Stimulated activated CD8-positive, alpha-beta memory T cell treated with anti-CD3 and anti-CD28 coated beads, Interleukin-2, amount 100 ng/mL, for 48 hours (primary cell): ENCODE results near the gene CR1.
"Not testable (repeated sequence)": the region's sequence is repeated elsewhere in the genome, so short reads cannot be mapped to it uniquely, and the experiment has no call there.

ENCODE experiments used
- DNase-seq, 2 donors: peaks; one replicate each; pipeline ENCODE4 v3.0.0-alpha.2; 2020; ENCODE audit warnings: low read depth in 2 of 2

The CR1 gene

DNA sequence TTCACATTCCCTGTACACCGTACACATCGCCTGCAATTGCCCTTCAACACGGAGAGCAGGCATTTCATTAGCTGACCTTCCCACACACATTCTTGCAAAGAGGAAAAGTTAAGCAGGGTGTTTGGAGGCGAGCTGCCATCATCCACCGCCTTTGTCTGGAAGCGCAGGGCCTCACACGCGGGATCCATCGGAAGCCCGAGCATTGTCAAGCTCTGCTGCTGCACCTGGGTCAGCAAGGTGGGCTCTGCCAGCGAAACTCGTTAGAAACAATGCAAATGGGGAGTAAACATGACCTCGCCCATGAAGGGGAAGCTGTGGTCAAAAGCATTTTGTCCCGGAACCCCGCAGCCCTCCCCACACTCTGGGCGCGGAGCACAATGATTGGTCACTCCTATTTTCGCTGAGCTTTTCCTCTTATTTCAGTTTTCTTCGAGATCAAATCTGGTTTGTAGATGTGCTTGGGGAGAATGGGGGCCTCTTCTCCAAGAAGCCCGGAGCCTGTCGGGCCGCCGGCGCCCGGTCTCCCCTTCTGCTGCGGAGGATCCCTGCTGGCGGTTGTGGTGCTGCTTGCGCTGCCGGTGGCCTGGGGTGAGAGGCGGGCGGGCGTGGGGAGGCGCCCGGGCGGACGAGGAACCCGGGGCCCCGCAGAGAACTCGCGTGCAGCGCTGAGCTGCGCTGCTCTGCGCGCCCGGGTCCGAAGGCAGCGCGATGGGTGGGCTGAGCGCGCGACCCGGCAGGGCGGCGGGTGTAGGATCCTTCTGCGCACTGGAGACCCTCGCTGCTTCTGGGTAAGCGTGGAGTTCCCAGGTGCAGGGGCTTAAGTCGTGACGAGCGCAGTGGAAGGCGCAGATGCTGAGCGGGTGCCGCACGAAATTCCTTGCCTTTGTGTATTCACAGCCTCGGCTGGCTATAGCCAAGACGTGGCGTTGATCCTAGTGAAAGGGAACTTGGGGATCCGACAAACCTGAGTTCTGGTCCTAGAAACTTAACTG lies at the start of gene CR1:
Gene CR1, plus strand, starts transcription at position 357 of the 992 bp plus-strand sequence. Its CDS starts 111 bp downstream, at position 468.
- peak; percentile 13 to 20 for DNase-seq

DNA sequence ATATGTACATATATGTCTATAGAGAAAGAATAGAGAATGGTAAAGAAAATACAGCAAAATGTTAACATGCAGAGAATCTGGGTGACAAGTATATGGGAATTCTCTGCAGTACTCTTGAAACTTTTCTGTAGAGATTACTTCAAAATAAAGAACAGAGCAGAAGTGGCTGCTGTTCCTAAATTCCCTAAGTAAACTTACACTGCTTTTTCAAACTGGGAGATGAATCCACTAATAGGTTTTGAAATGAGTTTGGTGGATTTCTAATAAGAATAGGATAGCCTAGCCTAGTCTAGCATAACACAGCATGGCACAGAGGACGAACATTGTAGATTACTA lies 42.3 kb upstream of the CR1 start:
- DNase-seq, result no peak

DNA sequence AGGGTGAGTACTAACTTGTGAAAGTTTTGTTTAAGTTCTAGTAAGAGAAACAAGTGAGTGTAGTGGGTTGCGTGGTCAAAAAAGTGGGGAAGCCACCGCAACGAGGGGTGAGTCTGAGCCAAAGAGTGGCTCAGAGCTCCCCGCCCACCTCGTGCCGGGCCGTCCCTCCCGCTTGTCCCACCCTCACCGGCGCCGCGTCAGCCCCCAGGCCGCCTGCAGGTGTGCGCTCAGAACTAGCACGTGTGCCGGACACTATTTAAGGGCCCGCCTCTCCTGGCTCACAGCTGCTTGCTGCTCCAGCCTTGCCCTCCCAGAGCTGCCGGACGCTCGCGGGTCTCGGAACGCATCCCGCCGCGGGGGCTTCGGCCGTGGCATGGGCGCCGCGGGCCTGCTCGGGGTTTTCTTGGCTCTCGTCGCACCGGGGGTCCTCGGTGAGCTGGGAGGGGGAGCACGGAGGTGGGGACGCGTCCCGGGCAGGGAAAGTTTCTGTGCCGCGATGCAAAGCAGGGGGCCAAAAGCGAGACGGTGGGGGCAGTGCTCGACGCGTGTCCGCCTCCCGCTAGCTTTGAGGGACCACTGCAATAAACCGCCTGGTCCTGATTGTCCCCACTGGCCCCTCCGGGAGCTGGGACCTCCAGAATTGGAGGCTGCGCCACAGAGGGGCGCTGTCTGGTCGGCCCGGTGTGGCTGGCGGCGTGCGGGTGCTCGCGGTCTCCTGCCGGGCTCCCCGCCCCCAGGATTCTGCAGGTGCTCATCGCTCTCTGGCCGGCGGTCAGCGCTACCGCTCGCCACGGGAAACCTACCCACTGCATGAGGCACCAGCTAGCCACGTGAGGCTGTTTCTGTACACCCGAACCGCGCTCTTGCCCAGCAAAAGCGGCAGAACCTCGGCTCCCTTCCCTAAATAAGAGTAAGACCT lies 41.7 kb upstream of the CR1 start, which contains the start of gene CR2:
Gene CR2, plus strand, starts transcription at position 283 of the 919 bp plus-strand sequence. Its CDS starts 91 bp downstream, at position 374.
- peak; percentile 40 to 58 for DNase-seq

DNA sequence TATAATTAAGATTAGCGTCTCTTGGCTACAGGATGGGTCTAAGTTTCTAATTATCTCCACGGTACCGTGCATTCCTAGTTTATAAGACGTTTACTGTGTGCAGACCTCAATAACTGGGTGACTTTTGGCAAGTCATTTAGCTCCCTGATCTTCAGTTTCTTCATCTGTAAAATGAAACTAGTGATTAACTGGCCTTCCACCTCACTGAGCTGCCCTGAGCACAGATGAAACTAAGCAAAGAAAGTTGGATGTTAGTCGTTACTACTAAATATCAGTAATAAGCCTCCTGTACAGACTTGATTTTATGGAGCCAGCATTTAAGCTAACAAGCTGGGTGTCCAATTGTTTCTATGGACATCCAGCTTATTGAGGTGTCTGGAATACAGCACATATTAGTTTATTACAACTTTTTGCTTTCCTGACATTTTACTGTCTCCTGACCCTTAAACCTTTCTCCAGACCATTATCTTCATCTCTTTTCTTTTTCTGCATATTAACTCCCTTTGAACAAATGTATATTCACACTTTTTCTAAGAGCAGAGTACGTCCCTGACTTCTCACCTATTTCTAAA lies 40.7 kb upstream of the CR1 start:
- DNase-seq, result no peak

DNA sequence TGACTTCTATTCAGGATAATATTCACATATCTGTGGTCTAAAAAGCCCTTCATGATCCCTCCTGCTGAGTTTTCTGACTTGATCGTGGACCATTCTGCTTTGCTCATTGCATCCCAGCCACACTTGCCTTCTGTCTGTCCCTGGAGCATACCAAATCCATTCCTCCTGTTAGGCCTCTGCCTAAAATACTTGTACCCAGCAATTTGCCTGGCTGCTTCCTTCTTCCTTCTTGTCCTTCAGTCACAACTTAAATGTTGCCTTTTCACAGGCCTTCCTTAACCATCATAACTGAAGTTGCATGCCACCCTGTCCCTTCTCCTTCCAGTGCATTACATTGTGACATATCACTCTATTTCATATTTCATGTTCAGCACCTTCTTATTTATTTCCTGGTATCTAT lies 37.5 kb upstream of the CR1 start:
- no peak for DNase-seq

DNA sequence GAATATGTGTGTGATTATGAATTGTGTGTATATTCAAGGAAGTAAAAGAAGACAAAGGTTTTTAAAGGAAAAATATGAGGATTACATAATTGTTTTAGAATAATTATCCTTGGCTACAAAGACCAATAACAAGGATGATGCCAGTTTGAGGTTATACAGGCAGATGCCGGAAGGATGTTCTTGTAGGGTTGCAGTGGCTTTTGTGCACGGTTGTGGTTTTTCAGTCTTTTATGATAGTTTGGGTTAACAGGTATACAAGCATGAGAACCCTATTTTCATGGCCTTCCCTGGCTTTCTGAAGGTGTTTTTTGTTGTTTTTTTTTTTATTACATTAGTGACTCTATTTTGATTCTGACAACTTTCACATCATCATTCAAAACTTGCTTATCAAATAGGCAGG lies 36.9 kb upstream of the CR1 start:
- no peak for DNase-seq

DNA sequence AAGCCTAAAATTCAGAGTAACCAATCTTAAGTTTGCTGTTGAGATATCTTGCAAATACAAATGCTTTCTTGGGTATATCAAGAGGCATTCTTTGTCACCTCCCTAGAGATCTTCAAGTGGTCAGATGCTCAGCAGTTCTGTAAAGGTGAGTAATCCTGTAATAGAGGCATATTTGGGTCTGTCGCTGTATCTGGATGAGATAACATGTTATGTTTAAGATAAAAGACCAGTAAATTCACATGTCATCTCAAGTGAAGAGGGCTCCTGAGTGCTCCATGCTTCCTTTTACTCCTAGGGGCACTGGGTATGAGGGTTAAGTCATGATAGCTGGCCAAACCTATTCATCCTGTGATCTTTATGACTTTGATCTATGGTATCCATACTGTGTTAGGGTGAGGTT lies 34.3 kb upstream of the CR1 start:
- no peak for DNase-seq

DNA sequence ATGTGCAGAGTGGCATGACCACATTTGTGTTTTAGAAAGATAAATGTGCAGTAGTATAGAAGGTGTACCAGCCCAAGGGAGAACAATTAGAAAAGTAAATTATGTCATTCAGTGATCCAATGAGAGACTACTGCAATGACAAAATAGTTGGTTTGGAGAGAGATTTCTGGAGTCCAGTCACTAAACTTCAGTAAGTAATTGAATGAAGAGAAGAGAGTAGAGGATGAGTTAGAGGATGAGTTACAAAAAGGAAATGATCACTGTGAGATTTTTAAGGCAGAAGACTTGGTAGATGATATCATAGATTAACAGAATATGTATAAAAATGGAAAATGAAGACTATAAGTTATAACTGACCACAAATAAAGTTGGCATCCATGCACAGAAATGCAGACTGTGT lies 33.4 kb upstream of the CR1 start:
- no peak for DNase-seq

DNA sequence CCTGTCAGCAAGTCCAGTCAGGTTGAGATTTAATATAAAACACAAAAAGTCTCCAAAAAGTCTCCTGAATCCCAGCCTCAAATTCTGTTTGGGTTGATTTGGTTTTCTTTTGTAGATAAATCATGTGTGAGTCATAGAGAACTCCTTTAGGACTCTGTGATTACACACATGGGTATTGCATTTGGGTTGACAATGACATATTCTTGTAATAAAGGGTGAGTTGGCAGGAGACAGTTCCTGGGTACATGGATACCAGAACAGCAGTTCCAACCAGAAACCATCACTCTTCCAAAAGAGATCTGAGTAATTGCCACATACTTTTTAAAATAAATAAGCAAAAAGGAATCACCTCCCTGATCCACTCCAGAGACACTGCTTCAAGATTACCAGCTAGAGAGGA lies 32.9 kb upstream of the CR1 start:
- no peak for DNase-seq

DNA sequence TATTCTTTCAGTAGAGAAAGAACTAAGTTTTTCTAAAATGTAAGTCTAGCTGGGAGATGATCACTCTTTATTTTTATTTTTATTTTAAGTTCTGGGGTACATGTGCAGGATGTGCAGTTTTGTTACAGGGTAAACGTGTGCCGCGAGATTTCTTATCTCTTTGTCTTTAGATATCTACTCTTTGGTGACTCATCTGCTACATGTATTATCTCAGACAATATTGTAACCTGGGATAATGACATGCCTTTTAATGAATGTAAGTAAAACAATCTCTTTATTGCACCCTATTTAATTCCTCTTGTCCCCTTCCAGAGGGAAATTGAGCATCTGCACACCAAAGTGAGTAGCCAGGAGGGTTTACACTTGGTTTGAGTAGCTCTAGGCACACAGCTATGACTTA lies 32.4 kb upstream of the CR1 start:
- DNase-seq, result no peak

DNA sequence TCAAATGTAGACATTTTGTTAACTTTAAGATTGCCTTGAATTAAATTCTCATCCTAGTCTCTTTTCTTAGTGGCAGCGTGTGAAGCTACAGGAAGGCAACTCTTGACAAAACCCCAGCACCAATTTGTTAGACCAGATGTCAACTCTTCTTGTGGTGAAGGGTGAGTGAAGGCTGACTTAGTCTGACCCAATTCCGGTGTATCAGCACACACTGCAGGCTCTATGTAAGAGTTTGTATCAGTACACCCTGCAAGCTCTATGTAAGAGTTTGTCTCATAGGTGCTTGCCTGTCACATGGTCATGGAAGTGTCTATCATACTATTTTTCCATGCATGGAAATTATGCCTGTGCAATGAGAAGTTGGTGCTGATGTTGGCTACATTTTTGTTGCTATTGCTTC lies 25.0 kb upstream of the CR1 start:
- DNase-seq, result no peak

DNA sequence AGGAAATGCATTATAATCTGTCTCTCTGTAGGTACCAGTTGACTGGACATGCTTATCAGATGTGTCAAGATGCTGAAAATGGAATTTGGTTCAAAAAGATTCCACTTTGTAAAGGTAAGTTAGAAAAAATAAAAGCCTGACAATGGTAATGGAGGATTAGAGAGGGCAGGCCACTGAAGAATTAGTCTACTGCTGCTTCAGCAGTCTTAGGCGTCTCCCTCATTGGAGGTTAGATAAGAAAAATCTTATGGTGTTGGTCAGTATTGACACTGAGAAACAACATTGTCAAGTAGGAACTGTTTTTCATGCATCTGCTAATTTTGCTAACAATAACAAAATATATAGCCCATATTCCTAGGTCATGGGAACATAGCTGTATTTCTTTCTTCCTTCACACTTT lies 21.7 kb upstream of the CR1 start:
- no peak for DNase-seq

DNA sequence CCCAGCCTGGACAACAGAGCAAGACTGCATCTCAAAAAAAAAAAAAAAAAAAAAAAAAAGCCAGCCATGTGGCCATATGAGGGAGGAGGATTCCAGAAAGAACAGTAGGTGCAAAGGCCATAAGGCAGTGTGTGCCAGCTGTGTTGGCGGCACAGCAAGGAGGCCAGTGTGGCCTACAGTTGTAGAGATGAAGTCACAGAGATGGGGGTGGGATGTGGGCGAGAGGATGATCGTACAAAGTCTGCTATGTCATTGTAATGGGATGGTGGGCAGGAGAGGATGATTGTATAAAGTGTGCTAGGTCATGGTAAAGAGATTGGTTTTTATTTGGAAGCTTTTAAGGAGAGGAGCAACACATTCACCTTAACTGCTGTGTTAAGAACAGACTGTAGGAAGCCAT lies 9.8 kb upstream of the CR1 start:
- DNase-seq, result no peak

DNA sequence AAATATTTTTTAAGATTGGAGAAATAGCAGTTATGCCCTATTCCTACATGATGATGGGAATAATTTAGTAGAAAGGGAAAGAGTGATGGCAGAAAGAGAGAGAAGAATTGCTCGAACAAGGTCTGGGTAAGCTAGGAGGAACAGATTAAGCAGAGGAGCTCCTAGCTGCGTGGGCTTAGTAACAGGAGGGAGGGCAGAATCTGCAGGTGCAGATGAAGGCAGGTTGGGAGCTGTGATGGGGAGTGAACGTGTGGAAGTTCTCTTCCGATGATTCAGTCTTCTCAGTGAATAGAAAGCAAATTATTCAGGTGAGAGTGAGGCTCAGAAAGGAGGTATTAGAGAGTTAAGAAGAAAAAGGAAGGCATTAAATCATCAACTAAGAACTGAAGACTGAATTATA lies 8.3 kb upstream of the CR1 start:
- no peak for DNase-seq

DNA sequence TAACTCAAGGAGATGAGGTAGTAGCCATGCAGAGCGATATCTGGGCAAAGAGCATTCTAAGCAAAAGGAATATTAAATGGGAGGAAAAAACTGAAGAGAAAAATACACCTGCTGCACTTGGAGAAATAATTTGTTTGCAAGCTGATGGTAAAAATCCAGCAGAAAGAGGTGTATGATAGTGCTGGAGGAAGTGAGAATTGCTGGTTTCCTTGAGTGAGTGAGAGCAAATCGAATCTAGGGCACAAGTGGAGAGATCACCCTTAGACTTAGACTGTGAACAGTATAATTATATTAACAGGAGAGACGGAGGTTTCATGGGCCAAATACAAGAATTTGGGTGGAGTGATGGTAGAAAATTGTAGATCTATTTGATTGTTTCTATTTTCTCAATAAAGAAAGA lies 2.7 kb upstream of the CR1 start:
- no peak for DNase-seq

DNA sequence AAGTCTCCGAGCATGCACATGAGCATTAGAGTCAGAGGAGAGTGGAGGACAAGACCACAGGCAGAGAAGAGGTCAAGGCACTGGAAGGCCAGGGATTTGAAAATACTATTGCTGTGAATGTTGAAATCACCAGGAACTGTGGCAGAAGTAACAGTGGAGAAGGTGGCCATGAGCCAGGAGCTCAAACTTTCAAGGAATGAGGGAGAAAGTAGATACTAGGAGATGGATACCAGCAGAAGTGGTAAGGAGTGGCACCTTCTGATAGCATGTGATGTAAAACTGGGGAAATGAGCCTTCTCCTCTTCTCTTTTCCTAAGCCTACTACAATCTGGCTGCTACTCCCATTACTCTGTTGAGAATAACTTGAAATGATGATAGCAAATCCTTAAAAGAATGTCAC lies 1.8 kb upstream of the CR1 start:
- DNase-seq, result no peak

DNA sequence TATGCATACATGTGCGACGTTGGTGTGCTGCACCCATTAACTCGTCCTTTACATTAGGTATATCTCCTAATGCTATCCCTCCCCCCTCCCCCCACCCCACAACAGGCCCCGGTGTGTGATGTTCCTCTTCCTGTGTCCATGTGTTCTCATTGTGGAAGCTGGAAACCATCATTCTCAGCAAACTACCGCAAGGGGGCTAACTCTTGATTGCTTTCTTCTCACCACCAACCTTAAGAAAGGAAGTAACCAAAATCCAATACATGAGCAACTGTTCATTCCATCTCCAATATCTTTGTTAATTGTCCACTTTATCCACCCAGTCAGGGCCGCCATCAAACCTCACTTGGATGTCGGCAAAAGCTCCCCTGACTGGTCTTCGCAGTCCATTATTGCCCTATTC lies 676 bp upstream of the CR1 start:
- not testable (repeated sequence) for DNase-seq

DNA sequence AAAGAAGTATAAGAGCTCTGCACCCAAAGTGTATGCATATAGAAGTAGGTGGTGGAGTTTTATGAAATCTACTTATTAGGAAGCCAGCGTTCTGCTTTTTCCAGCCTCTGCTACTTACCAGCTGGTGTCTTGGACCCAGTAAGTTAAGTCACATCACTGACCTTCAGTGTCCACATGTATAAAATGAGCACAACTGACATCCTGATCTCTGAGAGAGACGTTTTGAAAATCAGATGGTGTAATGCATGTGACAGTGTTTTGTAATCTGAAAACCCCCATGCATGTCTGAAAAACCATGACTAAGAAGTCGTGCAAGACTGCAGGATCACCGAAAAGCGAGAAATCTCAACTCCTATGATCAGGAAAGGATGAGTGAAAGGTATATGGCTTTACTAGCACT lies 2.0 kb downstream of the CR1 start:
- no peak for DNase-seq

DNA sequence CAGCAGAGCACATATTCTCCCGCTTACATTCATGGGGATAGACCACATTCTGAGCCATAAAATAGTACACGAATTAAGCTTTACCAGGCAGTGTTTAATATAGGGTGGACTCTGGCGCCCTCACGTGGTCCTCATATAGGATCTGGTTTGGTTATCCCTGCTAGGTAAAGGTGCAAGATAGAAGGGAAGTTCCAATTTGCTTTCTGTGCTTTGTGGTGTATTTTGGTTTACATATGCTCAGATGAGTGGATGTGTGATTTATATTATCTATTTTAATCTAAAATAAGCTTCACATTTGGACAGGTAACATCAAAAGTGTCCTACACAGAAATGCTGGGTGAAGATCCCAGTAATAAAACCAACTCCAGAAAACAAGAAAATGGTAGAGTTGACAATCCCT lies 3.6 kb downstream of the CR1 start:
- peak; percentile 21 to 53 for DNase-seq

DNA sequence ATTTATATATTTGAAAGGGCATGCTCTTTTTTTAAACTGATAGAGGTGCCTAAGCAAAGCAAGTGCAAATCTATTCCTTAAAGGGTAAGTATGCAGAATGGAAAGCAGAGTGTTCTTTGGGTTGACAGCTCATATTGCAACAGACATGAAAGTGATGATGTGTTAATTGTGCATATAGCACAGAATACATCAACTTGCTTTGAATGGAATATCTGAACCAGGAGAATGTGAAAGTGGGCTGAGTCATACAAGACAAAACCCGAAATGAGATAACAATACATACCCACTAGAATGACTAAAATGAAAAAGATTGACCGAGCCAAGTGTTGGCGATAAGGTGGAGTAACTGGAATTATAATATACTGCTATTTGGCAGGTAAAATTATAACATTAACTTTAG lies 4.3 kb downstream of the CR1 start:
- DNase-seq, result no peak

DNA sequence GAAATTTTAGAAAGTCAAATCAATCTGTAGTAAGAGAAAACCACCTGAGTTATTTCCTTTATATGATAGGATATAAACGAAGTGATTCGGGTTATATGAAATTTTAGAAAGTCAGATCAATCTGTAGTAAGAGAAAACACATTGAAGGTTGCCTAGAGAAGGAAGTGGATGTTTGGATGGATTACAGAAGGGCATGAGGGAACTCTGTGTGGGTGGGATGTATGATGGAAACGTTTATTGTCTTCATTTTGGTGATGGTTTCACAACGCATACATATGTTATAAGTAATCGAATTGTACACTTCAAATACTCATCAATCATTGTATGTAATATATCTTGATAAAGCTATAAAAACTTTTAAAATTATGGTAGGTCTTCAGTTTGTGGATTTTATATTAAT lies 5.1 kb downstream of the CR1 start:
- DNase-seq, result no peak

DNA sequence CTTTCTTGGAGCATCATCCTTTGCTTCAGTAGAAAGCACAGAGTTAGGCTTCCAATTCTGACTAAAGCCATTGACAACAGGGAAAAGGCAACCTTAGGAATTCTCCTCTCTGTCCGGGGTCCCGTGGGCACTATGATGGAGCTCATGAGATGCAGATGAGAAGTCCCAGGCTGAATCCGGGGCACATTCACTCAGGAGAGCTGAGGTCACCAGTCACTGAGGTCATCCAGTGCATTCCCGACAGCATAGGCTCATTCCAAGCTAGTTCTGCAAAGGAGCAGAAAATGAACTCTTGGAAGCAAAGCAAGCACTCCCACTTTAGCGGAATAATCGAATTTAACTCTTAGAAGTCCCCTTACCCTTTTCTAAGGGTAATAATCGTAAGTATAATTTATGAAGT lies 6.8 kb downstream of the CR1 start:
- DNase-seq, result no peak
